Measurements from ENCODE around the gene DBH. TPM values are rescaled to one million over a fixed set of nuclear protein-coding genes. Genes with fewer than 3 reads are reported as not detected.

DBH gene
- total RNA-seq, 4 donors from 2014 or later: not detected

- no peaks in the 10 kb centered on the region for H3K9me3 ChIP-seq
- H3K27me3 ChIP-seq: no peaks in the 10 kb centered on the region
- DNase-seq: no peak
- no peaks in the 10 kb centered on the region for H3K36me3 ChIP-seq
- peaks cover 0 to 2% (median 0%) of the 10 kb centered on the region in 4 donors for H3K4me1 ChIP-seq
- no peak overlapping the region for H3K27ac ChIP-seq
- TF ChIP-seq, protein P1, sequence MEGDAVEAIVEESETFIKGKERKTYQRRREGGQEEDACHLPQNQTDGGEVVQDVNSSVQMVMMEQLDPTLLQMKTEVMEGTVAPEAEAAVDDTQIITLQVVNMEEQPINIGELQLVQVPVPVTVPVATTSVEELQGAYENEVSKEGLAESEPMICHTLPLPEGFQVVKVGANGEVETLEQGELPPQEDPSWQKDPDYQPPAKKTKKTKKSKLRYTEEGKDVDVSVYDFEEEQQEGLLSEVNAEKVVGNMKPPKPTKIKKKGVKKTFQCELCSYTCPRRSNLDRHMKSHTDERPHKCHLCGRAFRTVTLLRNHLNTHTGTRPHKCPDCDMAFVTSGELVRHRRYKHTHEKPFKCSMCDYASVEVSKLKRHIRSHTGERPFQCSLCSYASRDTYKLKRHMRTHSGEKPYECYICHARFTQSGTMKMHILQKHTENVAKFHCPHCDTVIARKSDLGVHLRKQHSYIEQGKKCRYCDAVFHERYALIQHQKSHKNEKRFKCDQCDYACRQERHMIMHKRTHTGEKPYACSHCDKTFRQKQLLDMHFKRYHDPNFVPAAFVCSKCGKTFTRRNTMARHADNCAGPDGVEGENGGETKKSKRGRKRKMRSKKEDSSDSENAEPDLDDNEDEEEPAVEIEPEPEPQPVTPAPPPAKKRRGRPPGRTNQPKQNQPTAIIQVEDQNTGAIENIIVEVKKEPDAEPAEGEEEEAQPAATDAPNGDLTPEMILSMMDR (IDR thresholded peaks at IDR 0.05): no peak
- TF ChIP-seq POLR2A (IDR thresholded peaks at IDR 0.05): no peak
- H3K4me3 ChIP-seq: no peak overlapping the region
These were observed 53.1 kb downstream of the DBH start for GRCh38 chr9:133689151-133689763.

DNA sequence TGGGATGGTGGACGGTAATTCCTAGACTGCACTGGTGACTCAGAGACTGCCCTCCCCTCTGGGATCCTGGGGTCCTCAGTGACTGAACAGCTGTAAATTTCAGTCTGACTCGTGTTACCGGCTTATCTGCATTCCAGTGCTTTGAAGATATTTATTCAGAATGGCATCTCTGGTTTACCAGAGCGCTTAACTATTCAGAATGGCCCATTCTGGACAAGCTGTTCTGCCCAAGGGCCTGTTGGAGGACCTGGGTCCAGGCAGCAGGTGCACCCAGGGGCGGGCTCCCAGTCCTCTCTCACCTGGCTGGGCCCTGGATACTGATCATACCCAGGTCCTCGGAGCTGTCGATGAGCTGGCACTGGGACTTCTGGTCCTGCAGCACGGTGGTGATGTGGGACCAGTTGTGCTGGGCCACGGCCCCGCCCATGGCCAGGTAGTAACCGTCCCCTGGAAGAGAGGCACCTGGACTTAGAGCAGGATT, 54.0 kb downstream of the DBH start:
- Histone ChIP-seq H3K36me3 (no peaks in the 10 kb centered on the region), H3K4me1 (no peaks in the 10 kb centered on the region), H3K9me3 (no peaks in the 10 kb centered on the region), H3K27ac (no peak overlapping the region), H3K27me3 (no peaks in the 10 kb centered on the region), H3K4me3 (no peak overlapping the region)
- DNase-seq: no peak
- TF ChIP-seq POLR2A (IDR thresholded peaks at IDR 0.05): no peak
- TF ChIP-seq, protein P1 (IDR thresholded peaks at IDR 0.05): no peak

- TF ChIP-seq, protein P1 (IDR thresholded peaks at IDR 0.05): no peak
- TF ChIP-seq POLR2A (IDR thresholded peaks at IDR 0.05): no peak
- Histone ChIP-seq H3K9me3 (no peaks in the 10 kb centered on the region), H3K27me3 (no peaks in the 10 kb centered on the region), H3K27ac (no peak overlapping the region), H3K4me3 (no peak overlapping the region), H3K4me1 (no peaks in the 10 kb centered on the region), H3K36me3 (no peaks in the 10 kb centered on the region)
- DNase-seq: no peak
These were observed 55.0 kb downstream of the DBH start for GRCh38 chr9:133691191-133691590.

GRCh38 chr9:133691626-133692363, 55.6 kb downstream of the DBH start:
- Histone ChIP-seq H3K27me3 (no peaks in the 10 kb centered on the region), H3K9me3 (no peaks in the 10 kb centered on the region), H3K36me3 (no peaks in the 10 kb centered on the region), H3K4me3 (no peak overlapping the region), H3K4me1 (no peaks in the 10 kb centered on the region), H3K27ac (no peak overlapping the region)
- TF ChIP-seq POLR2A (IDR thresholded peaks at IDR 0.05): no peak
- TF ChIP-seq, protein P1 (IDR thresholded peaks at IDR 0.05): no peak
- DNase-seq: no peak

DNA sequence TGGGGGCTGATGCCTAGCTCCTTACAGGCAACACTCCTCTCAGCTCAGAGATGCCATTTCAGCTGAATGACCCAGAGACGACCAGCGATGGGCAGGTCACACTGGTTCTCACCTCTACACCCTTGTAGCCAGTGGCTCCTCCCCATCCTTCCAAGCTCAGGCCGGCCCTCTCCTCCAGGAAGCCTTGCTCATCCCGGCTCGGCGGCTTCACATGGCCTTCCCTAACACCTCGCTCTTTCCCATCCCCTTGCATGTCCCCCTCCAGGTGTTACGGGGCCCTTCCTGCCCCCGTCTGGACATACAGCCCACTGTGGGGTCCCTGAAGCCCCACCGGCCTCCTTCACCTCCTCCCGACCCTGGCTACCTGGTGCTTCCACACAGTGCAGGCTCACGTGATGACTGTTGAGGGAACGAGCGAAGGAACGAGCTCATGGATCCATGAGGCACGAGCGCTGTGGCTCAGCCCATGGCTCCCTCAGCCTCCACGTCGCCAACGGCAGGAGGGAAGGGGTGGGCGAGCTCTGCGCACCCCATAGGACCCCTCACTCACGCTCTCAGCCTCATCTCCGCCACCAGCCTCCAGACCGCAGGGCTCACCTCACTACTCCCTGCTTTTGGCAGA, 56.3 kb downstream of the DBH start:
- H3K9me3 ChIP-seq: no peaks in the 10 kb centered on the region
- no peak overlapping the region for H3K27ac ChIP-seq
- H3K27me3 ChIP-seq: no peaks in the 10 kb centered on the region
- H3K4me3 ChIP-seq: no peak overlapping the region
- H3K36me3 ChIP-seq: no peaks in the 10 kb centered on the region
- no peak for DNase-seq
- TF ChIP-seq, protein P1 (IDR thresholded peaks at IDR 0.05): no peak
- H3K4me1 ChIP-seq: no peaks in the 10 kb centered on the region
